NCI-H1417 treated with DMSO at 0.1 percent for 48 hours (cell line): ENCODE measurements around the gene WDR19.

Experiments
- DNase-seq: peaks from one replicate; lab custom pipeline; 2025; lab: John Stamatoyannopoulos, UW

The WDR19 gene

GRCh38 chr4:39303871-39304270 lies 121.5 kb downstream of the WDR19 start:
- no peak for DNase-seq

GRCh38 chr4:39304651-39305050 lies 122.3 kb downstream of the WDR19 start:
- no peak for DNase-seq

- DNase-seq: no peak
These were observed 123.8 kb downstream of the WDR19 start for GRCh38 chr4:39305912-39306677.

GRCh38 chr4:39308611-39309010 lies 126.3 kb downstream of the WDR19 start:
- DNase-seq: no peak

GRCh38 chr4:39312816-39313215 lies 130.5 kb downstream of the WDR19 start:
- DNase-seq: no peak

GRCh38 chr4:39319676-39320075 lies 137.3 kb downstream of the WDR19 start:
- no peak for DNase-seq

GRCh38 chr4:39320381-39321115 lies 138.2 kb downstream of the WDR19 start:
- no peak for DNase-seq

GRCh38 chr4:39323821-39324220 lies 141.5 kb downstream of the WDR19 start:
- no peak for DNase-seq

- no peak for DNase-seq
These were observed 142.1 kb downstream of the WDR19 start for GRCh38 chr4:39324446-39324845.

- DNase-seq: no peak
These were observed 142.7 kb downstream of the WDR19 start for GRCh38 chr4:39324897-39325613.

- no peak for DNase-seq
These were observed 144.2 kb downstream of the WDR19 start for GRCh38 chr4:39326468-39326977.

- DNase-seq: no peak
These were observed 148.0 kb downstream of the WDR19 start for GRCh38 chr4:39330353-39330752.

- DNase-seq: no peak
These were observed 148.9 kb downstream of the WDR19 start for GRCh38 chr4:39331191-39331590.
